Activated CD8-positive, alpha-beta memory T cell treated with anti-CD3 and anti-CD28 coated beads, Interleukin-2, amount 10 ng/mL, durations not matched to agents 7 days and 5 days (primary cell): ENCODE results near the gene SCN7A. TPM values are rescaled to one million over a fixed set of nuclear protein-coding genes. Genes with fewer than 3 reads are reported as not detected.

ENCODE experiments used
- total RNA-seq, 2 experiments: library from RNA; stranded (reverse); gene quantifications; one replicate each; pipeline ENCODE4 v1.2.3, GENCODE V29; 2021

Gene SCN7A
- total RNA-seq, 2 experiments from 2014 or later = not detected

Other genes starting within 250 kb of the SCN7A start
- gene SCN9A, start 118.3 kb downstream of the SCN7A start, total RNA-seq = not detected